ENCODE data around the gene RUNDC3A.

DNA sequence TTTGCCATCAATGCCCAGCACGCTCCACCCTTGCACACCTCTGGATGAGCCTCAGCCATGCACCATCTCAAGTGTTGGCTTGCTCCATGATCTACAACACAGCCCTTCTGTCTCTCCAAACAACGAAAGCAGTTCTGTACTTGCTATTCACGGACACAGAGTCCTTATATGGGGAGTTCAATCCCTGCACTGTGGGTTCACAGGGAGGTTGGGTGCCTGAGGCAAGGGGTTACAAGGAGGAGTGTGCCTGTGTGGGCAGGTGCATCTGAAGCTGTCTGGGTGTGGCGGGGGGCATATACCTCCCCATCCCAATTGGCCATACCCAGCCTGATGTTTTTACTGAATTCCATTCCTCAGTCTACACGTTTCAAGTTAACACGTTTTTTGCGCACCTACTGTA lies 5.6 kb downstream of the RUNDC3A start:
- TF ChIP-seq YY1 (IDR thresholded peaks at IDR 0.05; ENCODE audit: low read depth) (no peak), RAD21 (IDR thresholded peaks at IDR 0.05; ENCODE audit: low read depth) (no peak), CEBPB (IDR thresholded peaks at IDR 0.05) (no peak), TCF12 (IDR thresholded peaks at IDR 0.05; ENCODE audit: low read depth) (no peak), EP300 (IDR thresholded peaks at IDR 0.05; ENCODE audit: borderline replicate concordance) (no peak), TAF1 (IDR thresholded peaks at IDR 0.05; ENCODE audit: low read depth) (no peak), ZBTB7A (IDR thresholded peaks at IDR 0.05; ENCODE audit: low read depth) (no peak), REST (IDR thresholded peaks at IDR 0.05; ENCODE audit: low read depth) (no peak), FOXM1 (IDR thresholded peaks at IDR 0.05; ENCODE audit: borderline replicate concordance, low read depth) (no peak), EGR1 (IDR thresholded peaks at IDR 0.05) (no peak), CREB1 (IDR thresholded peaks at IDR 0.05; ENCODE audit: low read depth) (no peak)
- TF ChIP-seq, protein P1, sequence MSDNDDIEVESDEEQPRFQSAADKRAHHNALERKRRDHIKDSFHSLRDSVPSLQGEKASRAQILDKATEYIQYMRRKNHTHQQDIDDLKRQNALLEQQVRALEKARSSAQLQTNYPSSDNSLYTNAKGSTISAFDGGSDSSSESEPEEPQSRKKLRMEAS (IDR thresholded peaks at IDR 0.05): no peak
- TF ChIP-seq, protein P2, sequence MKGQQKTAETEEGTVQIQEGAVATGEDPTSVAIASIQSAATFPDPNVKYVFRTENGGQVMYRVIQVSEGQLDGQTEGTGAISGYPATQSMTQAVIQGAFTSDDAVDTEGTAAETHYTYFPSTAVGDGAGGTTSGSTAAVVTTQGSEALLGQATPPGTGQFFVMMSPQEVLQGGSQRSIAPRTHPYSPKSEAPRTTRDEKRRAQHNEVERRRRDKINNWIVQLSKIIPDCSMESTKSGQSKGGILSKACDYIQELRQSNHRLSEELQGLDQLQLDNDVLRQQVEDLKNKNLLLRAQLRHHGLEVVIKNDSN (IDR thresholded peaks at IDR 0.05): no peak

Measured in Ishikawa (cell line).